Duodenal mucosa (tissue), 2 donors: Measurements from ENCODE around the gene CFAP58.
A peak's percentile ranks its signal among the peaks of the same experiment; 100 is the strongest.

Source experiments
- H3K27ac ChIP-seq: one replicate; pipeline ENCODE4 v1.7.0; 2013; ENCODE audit warnings: low read depth, low read length
- H3K27me3 ChIP-seq, 2 donors: one replicate each; pipeline ENCODE4 v1.7.0; 2013; ENCODE audit warnings: low read length in 2 of 2, control low read depth in 1 of 2; ENCODE audit not compliant: insufficient read depth in 2 of 2, control insufficient read depth in 1 of 2
- H3K36me3 ChIP-seq, 2 donors: one replicate each; pipeline ENCODE4 v1.7.0; 2013; ENCODE audit warnings: low read length in 2 of 2, control low read depth in 1 of 2; ENCODE audit not compliant: insufficient read depth in 2 of 2, control insufficient read depth in 1 of 2
- H3K4me1 ChIP-seq, 2 donors: one replicate each; pipeline ENCODE4 v1.7.0; 2013; ENCODE audit warnings: low read length in 2 of 2, control low read depth in 1 of 2; ENCODE audit not compliant: insufficient read depth in 2 of 2, control insufficient read depth in 1 of 2
- H3K4me3 ChIP-seq, 2 donors: one replicate each; pipeline ENCODE4 v1.7.0; 2013; ENCODE audit warnings: low read length in 2 of 2, low read depth in 1 of 2
- H3K9ac ChIP-seq, 2 donors: one replicate each; pipeline ENCODE4 v1.7.0; 2013; ENCODE audit warnings: low read length in 2 of 2, low read depth in 1 of 2
- H3K9me3 ChIP-seq, 2 donors: one replicate each; pipeline ENCODE4 v1.7.0; 2013; ENCODE audit warnings: low read length in 2 of 2, control low read depth in 1 of 2; ENCODE audit not compliant: control insufficient read depth in 1 of 2

The CFAP58 gene

DNA sequence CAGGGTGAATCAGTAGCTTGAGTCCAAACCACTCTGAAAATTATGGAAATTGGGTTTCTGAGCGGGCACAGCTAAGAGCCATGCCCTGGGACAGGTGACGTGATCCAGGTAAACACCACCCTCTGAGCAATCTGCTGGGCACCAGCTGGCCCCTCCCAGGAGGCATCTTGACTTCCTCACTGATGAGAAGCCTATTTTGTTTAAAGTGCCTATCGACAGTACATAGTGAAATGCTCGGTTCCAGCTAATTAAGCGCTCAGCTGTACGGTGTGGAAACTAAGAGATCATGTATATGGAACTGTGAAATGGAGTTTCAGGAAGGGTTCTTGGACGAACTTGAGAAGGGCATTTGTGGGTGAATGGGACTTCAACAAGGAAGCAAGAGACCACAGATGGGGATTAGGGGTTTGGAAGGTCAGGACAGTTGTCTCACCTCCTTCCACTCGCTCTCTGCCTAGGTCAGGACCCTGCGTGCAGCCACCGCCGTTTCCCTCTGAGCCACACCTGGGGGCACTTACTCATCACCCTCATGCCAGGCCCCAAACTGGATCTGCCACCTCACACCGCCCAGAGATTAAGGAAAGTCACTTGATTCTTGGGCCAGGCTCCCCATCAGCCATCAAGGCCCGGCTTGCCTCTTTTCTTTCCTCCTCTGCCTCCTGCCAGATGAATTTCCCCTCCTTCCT is 18.5 kb upstream of the CFAP58 start:
- Histone ChIP-seq H3K9me3 (no peaks in the 10 kb centered on the region), H3K36me3 (no peaks in the 10 kb centered on the region), H3K4me3 (no peak overlapping the region), H3K9ac (no peak overlapping the region), H3K4me1 (peaks cover 42 to 62% of the 10 kb centered on the region in 2 donors), H3K27me3 (no peaks in the 10 kb centered on the region), H3K27ac (no peak overlapping the region)

DNA sequence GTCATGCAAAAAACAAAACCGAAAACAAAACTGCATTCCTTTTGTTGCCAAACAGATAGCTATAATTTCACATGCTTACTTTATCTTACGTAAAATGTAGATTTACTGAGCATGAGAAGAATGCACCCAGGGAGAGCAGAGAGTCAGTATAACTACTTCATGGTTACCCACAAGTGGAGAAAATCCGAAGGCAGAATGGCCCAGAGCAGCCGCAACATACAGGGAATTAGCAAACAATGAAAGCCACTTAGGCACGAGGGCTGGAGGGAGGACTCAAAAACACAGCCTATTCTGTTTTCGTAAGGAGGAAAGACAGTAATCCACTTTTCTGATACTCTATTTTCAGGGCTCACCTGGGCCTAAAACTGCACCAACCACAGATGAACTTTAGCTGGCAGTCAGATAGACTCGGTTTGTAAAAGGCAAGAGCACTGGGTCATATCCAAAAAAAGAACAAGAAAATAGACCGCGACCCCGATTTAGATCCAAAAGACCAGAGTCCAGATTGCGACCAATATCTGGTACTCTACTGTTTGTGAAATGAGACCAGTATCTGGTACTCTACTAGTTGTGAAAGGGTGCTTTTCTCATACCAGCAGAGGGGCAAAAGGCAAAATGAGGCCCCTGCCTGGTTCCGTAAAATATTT is 16.7 kb upstream of the CFAP58 start:
- Histone ChIP-seq H3K36me3 (no peaks in the 10 kb centered on the region), H3K4me1 (peaks cover 29 to 50% of the 10 kb centered on the region in 2 donors), H3K9me3 (no peaks in the 10 kb centered on the region), H3K9ac (peak overlapping the region; percentile 73 to 79), H3K27ac (peak overlapping the region; percentile 24), H3K4me3 (peak overlapping the region; percentile 83 to 95), H3K27me3 (no peaks in the 10 kb centered on the region)

DNA sequence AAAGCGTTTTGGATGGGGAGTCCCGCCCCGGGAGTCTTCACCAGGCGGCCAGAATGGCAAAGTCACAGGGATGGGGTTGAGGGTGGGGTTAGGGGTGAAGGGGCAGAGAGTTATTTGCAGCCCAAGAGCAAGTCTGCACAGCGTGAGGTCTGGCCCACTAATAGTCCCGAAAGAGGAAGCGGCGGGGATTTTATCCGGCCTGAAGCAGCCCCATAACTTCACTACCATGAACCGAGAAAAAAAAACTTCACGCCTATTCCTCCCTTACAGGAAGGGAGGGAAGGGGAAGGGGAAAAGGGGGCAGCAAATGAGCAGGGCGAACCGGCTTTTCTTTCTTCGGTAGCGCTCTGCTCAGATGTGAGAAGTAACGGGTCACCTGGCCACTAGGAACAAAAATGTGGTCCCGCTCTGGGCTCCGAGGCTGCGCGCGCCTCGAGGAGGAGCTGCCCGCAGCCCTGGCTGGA is 16.1 kb upstream of the CFAP58 start:
- Histone ChIP-seq H3K4me1 (peaks cover 23 to 43% of the 10 kb centered on the region in 2 donors), H3K27ac (peak overlapping the region; percentile 84), H3K9me3 (no peaks in the 10 kb centered on the region), H3K36me3 (no peaks in the 10 kb centered on the region), H3K9ac (peak overlapping the region; percentile 73 to 79), H3K4me3 (peak overlapping the region; percentile 83 to 95), H3K27me3 (no peaks in the 10 kb centered on the region)

DNA sequence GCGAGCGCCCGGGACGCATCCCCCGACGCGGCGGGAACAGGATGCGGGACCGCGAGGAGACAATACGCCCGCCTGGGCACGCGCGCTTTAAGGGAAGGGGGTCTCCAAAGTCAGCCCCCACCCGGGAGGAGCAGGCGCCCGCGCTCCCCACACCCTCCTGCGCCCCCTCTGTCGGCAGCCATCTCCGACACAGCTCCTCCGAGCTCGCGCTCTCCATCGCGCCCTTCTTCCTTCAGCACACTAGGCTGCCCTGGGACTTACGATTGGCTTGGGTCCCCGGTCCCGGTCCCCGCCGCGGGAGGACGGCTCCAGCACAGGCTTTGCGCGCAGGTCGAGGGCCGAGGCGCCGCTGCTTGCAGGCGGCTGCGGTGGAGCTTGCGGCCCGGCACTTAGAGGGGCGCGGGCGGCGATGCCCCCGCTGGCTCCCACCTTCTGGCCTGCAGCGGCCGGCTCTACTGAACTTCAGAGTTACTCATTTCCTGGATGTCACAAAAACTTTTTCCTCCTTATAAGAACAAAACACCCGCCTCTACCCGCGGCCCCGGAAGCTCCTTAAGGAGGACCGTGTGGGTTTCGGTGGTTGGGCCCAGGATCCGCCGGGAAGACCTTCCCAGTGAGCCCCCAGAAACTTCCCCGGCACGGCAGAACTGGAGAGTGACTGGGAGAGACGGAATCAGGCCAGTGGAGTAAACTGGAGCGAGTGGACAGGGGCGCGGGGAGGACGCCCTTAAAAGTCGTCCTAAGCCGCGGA is 15.5 kb upstream of the CFAP58 start, which contains the start of gene ITPRIP:
ITPRIP (minus strand) TSS at position 481 of the 751 bp plus-strand sequence. CDS start 22,414 bp downstream, outside the sequence.
- H3K36me3 ChIP-seq = no peaks in the 10 kb centered on the region
- no peaks in the 10 kb centered on the region for H3K9me3 ChIP-seq
- peak within 1 kb of the TSS; percentile 73 to 79 for H3K9ac ChIP-seq
- peak within 1 kb of the TSS; percentile 83 to 95 for H3K4me3 ChIP-seq
- peaks cover 23 to 42% of the 10 kb centered on the region in 2 donors for H3K4me1 ChIP-seq
- H3K27ac ChIP-seq = peak within 1 kb of the TSS; percentile 84
- no peaks in the 10 kb centered on the region for H3K27me3 ChIP-seq

DNA sequence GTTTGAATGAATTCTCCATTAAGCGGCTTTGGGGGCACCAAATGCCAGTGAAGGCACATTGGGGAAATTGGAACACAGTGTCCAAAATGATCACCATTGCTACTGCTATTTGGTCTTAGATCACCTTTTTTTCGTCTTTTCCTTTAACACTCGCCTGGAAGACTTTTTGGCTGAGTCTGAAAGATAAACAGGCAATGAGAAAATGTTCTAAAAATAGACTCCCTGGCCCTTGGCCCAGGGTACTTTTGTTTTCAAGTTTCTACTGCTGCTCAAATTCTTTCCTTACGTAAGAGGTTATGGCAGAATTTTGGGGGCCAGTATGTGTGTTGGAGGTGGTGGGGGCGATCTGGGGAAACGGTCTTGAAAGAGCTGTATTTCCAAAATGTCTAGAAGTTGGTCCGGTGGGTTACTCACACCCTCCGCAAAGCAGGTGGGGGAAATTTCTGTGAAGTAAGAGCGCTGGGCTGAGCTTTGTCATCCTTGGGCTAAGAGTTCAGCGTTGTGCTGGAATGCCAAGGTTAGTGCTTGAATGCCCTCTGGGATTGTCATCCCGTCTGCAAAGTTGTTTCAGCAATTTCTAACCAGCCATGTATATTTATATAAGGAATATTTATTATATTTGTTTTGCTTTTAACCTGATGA is 14.0 kb upstream of the CFAP58 start:
- no peaks in the 10 kb centered on the region for H3K36me3 ChIP-seq
- H3K9ac ChIP-seq = peak overlapping the region; percentile 73 to 79
- H3K4me1 ChIP-seq = peaks cover 20 to 34% of the 10 kb centered on the region in 2 donors
- peak overlapping the region; percentile 80 for H3K27ac ChIP-seq
- no peaks in the 10 kb centered on the region for H3K9me3 ChIP-seq
- H3K4me3 ChIP-seq = peak overlapping the region; percentile 83 to 95
- no peaks in the 10 kb centered on the region for H3K27me3 ChIP-seq

DNA sequence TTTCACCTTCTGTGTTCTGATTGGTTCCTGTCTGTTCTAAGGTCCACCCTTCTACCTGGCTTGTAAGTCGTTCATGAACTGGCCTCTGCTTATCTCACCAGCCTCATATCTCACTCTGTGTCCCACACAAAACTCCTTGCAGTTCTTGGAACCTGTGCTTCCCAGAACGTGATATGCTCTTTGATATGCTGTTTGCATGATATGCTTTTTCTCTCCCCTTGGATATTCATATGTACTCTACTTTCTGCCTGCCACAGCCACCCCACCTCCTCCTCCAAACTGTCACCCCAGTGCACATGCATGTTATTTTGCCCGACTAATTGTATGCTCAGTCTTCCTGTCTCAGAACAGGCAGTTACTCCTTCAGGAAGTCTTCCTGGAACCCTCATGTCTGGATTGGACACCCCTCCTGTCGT is 13.5 kb upstream of the CFAP58 start:
- Histone ChIP-seq H3K27ac (no peak overlapping the region), H3K9me3 (no peaks in the 10 kb centered on the region), H3K27me3 (no peaks in the 10 kb centered on the region), H3K4me3 (peak overlapping the region in 1 of 2 donors; percentile 95), H3K36me3 (no peaks in the 10 kb centered on the region), H3K9ac (no peak overlapping the region), H3K4me1 (peaks cover 18 to 34% of the 10 kb centered on the region in 2 donors)

DNA sequence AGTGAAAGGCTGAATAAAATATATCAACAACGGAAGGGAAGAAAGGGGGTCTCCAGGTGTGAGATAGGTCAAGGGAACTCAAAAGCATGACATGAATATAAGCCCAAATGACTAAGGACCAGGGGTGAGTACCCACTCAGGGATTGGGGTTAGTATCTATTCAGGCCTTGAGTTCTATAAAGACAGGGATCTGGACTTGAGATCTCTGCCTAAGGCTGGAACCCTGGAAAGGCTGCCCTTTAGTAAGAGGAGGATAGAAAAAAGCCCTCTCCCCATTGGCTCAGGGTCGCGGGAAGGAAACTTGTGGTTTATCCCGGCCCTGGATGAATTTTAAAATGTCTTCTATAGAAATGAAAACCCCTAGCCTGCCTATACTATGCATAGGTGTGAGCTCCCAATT is 13.0 kb upstream of the CFAP58 start:
- H3K4me1 ChIP-seq = peaks cover 14 to 34% of the 10 kb centered on the region in 2 donors
- no peaks in the 10 kb centered on the region for H3K9me3 ChIP-seq
- no peak overlapping the region for H3K4me3 ChIP-seq
- no peak overlapping the region for H3K9ac ChIP-seq
- H3K27ac ChIP-seq = no peak overlapping the region
- H3K27me3 ChIP-seq = no peaks in the 10 kb centered on the region
- no peaks in the 10 kb centered on the region for H3K36me3 ChIP-seq

DNA sequence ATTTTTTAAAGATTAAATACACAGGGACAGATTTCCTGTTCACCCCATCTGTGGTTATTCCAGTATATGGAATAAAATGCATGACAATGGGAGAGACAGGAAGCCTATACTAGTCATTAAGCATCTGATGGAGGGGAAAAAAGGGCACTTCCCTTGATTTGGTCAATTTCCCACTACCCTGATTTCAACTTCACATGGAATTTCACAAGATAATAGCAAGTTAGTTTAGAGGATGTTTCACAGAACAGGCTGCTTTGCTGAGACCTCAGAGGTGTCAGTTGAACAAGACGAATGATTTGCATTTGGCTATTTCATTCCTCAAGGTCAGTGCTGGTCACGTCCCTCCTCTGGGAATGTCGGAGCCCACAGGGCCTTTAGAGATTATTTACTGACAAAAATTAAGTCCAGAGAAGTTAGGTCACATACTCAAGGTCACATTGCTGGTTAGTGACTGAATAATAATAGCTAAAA is 10.7 kb upstream of the CFAP58 start:
- H3K9me3 ChIP-seq = no peaks in the 10 kb centered on the region
- H3K4me3 ChIP-seq = no peak overlapping the region
- H3K9ac ChIP-seq = no peak overlapping the region
- H3K4me1 ChIP-seq = peaks cover 7 to 18% of the 10 kb centered on the region in 2 donors
- H3K27me3 ChIP-seq = no peaks in the 10 kb centered on the region
- no peak overlapping the region for H3K27ac ChIP-seq
- no peaks in the 10 kb centered on the region for H3K36me3 ChIP-seq

DNA sequence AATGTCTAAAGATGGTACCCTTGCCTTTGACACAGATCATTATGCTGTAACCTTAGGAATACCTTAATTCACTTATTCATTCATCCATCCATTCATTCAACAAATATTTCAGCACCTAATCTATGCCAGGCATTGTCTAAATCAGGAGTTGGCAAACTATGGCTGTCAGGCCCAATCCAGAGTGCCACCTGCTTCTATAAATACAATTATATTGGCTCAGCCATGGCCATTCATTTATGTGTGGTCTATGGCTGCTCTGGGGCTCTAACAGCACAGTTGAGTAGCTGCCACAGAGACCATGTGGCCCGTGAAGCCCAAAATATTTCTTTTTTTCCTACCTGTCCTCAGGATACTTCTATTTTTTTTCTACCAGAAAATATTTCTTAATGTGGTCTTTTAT is 9.4 kb upstream of the CFAP58 start:
- H3K9me3 ChIP-seq = no peaks in the 10 kb centered on the region
- H3K4me1 ChIP-seq = peaks cover 7 to 16% of the 10 kb centered on the region in 2 donors
- no peak overlapping the region for H3K27ac ChIP-seq

More for the DNA sequence above, 9.4 kb upstream of the CFAP58 start:
- Histone ChIP-seq H3K27me3 (no peaks in the 10 kb centered on the region), H3K4me3 (no peak overlapping the region), H3K9ac (no peak overlapping the region), H3K36me3 (no peaks in the 10 kb centered on the region)
